Activated CD4-positive, CD25-positive, alpha-beta regulatory T cell treated with anti-CD3 and anti-CD28 coated beads, Interleukin-2, amount 50 U/mL, for 16 hours (primary cell): ENCODE results near the gene SPANXN5.
"Not testable (repeated sequence)": the region's sequence is repeated elsewhere in the genome, so short reads cannot be mapped to it uniquely, and the experiment has no call there.

Experiments
- DNase-seq: peaks from one replicate; pipeline ENCODE4 v3.0.0-alpha.2; 2020; ENCODE audit warnings: low read depth, low spot score

SPANXN5 gene, protein sequence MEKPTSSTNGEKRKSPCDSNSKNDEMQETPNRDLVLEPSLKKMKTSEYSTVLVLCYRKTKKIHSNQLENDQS

DNA sequence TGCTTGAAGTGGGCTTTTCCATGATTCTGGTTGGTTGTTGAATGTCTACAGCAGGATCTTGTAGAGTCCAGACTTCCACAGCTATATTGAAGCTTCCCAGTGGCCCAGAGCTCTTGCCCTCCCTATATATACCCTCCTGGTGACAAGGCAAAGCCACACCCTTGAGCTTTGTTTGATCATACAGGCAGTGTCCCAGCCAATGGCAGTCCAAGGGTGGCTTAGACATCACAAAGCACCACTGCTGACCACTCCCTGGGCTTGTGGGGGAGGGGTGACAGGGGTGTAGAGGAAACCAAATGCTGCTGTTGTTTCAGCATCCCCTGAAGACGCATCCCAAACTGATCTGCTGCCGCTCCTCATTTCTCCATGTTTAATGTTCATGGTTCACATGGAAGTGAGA is at the start of gene SPANXN5:
Gene SPANXN5, minus strand, starts transcription at position 101 of the 400 bp plus-strand sequence. Its CDS starts 79 bp downstream, at position 22.
- DNase-seq, result not testable (repeated sequence)

DNA sequence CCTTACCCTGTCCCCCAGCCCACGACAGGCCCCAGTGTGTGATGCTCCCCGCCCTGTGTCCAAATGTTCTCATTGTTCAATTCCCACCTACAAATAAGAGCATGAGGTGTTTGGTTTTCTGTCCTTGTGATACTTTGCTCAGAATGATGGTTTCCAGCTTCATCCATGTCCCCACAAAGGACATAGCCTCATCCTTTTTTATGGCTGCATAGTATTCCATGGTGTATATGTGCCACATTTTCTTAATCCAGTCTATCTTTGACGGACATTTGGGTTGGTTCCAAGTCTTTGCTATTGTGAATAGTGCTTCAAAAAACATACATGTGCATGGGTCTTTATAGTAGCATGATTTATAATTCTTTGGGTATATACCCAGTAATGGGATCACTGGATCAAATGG is 46.4 kb upstream of the SPANXN5 start:
- not testable (repeated sequence) for DNase-seq

DNA sequence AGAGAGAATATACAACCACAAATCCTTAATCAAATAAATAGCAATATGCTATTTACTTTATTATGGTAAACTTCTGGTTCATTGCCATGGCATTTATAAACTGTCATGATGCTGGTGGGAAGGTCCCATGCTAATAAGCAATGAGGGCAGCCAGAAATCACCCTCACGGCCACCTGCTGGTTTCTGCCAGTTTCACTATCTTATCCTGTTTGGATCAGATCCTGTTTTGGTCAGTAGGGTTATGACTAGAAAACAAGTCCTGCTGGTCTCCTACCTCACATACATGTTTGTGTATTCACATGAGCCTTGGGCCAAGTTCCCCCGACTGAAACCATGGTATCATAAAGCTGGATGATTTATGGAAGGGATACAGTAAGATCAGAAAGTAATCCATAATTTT is 41.9 kb upstream of the SPANXN5 start:
- DNase-seq, result no peak

DNA sequence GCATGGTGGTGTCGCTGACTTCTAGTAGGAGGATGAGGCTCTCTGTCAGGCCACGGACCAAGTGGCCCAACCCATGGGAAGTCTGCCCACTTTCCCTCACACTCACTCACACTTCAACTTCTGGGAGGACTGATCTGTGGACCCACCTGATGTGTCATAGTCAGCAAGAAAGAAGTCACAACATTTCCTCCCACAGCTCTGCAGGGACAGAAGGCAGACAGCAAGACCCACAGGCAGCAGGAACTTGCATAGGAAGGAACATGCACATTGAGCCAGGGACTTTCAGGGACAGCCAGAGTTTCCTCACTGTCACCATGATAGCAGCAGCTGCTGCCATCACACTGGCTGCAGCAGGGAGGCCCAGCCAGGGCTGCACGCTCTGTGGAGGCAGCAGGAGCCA is 33.3 kb upstream of the SPANXN5 start:
- DNase-seq, result no peak

DNA sequence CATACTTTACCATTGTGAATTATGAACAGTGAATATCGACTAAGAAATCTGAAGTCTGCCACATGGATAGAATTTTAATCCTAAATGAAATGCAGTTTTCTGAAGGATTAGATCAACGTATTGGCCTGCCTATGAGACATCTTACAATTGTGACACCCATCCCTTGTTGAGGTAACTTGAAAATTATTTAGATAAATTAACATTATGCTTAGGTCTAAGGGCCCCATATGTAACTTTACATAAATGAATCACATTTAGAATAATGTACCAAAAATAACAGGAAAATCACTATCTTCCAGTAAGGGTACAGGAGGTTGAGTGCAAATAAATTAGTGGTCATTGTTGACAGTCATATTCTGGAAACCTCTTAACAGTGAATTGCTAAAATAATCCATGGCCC is 27.4 kb upstream of the SPANXN5 start:
- no peak for DNase-seq

DNA sequence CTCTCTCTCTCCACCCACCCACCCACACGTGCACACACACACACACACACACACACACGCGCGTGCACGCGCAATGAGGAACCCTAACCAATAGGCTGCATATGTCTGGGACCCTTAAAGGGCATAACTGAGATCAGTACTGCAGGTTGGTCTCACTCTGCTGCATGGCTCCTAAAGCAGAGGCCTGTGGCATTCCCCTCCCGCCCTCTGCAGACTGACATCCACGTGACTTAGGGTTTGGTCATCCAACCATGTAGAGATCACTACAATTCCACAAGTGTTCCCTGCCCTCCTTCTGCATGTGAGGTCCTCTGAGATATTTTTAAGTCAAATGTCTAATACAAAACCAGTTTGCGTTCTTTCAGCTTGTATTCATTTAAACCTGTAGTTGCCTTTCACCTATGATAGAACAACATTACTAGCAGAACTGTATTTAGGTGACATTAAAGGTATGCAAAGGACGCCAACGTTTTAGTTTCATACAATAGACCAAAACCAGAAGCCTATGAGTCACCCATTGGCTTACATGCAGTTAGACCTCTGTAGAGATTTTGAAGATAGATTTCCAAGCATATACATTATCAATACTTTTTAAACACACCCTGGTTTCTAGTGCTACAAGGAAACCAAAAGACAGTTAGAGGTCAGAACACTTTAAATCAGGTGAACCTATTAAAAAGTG is 24.0 kb upstream of the SPANXN5 start:
- no peak for DNase-seq

DNA sequence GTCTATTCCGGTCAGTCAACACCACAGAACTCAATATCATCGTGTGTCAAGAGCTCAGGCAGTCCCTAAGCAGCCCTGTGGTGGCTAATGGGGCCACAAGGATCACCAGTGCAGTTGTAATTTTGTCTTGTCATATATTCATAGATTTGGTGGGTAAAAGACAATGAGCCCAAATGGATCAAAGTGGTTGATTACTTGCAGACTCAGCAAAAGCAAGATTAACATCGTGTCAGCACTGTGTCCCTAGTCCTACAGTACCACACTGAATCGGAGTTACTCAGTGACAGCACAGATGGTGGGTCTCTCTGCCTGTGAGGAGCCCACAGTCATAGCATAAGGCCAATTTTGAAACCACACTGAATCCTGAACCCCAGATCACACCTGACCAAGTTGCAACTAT is 22.6 kb upstream of the SPANXN5 start:
- DNase-seq, result no peak

DNA sequence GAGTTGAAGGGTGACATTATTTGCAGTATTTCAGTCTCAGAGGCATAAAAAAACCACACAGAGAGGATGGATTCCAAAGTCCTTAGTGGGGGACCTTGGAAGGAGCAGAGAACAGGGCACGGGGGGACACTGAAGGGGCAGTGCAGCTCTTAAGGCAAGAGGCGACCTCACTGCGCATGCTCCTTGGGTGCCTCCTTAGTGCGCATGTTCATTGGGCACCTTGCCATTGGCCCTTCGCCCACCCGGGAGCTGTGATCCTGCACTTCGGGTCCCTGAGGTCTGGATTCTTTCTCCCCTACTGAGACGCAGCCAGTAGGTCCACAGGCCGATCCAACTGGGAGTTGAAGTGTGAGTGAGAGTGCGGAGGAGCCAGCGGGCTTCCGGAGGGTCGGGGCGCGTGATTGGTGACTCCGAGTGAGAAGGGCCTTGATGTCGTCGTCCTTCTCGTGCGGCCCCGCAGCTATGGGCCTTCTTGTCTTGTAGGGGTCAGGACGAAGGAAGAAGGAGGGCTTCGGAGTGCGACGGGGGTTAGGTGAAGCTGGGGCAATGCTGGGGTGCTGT is 13.9 kb upstream of the SPANXN5 start, which contains the start of gene XAGE5:
Gene XAGE5, plus strand, starts transcription at position 223 of the 561 bp plus-strand sequence. CDS start 1,280 bp downstream, outside the sequence.
- DNase-seq, result no peak

DNA sequence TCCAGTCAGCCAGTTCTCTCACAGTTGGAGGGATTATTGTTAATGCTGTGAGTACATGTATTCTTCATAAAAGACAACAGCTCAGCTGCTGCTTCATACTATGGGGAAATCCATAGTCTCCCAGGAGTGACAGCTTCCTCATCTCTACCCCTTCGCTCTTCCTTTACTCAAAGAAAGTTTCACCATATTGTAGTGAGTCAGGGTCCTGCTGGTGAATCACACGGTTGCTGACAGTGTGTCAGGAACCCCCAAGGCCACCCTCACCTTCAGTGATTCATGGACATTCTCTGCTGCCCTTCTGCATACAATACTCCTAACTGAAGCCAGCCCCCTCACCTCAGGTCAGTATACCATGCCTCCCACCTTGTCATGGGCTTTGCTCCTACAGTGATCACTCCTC is 7.6 kb upstream of the SPANXN5 start:
- not testable (repeated sequence) for DNase-seq

DNA sequence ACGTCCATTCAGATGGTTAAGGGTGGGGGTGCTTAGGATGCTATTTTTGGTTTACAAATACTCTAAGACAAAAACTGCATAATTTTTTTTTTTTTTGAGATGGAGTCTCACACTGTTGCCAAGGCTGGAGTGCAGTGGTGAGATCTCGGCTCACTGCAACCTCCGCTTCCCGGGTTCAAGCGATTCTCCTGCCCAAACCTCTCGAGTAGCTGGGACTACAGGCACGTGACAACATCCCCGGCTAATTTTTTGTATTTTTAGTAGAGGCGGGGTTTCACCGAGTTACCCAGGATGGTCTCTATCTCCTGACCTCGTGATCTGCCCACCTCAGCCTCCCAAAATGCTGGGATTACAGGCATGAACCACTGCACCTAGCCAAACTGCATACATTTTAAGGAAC is 23.7 kb downstream of the SPANXN5 start:
- not testable (repeated sequence) for DNase-seq

DNA sequence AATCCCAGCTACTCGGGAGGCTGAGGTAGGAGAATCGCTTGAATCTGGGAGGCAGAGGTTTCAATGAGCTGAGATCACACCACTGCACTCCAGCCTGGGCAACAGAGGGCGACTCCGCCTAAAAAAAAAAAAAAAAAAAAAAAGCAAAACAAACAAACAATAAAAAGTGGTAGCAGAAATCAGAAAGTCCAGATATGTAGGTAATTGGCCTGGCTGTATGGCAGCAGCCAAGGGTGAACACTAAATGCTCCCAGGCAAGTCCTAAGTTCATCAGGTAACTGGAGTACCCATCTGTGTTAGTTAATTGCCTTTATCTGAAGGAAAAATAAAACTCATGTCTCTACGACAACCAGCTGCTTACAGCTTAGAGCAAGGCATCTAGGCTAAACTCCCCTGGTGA is 31.2 kb downstream of the SPANXN5 start:
- DNase-seq, result not testable (repeated sequence)

DNA sequence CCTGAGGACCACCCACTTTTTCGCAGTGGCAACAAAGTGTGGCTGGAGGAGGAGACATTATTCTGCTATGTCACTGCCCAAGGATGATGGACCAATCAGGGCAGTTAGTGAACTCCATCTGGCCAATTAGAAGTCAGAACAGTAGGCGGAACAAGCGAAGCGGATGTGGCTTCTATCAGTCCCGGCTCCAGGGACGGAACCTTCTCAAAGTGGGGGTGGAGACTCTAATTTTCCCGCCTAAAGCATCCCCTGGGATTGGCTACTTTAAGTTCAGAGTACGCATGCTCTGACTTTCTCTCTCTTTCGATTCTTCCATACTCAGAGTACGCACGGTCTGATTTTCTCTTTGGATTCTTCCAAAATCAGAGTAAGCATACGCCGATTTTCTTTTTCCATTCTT is 46.3 kb downstream of the SPANXN5 start, which contains the start of gene SSX2B:
Gene SSX2B, plus strand, starts transcription at position 301 of the 400 bp plus-strand sequence. CDS start 1,429 bp downstream, outside the sequence.
- DNase-seq, result not testable (repeated sequence)
